ENCODE results near the gene GORASP2.

GRCh38 chr2:170928036-170928823 is 823 bp upstream of the GORASP2 start:
- TF ChIP-seq EZH2 (IDR thresholded peaks at IDR 0.05) = no peak
- TF ChIP-seq POLR2AphosphoS5 (IDR thresholded peaks at IDR 0.05; ENCODE audit: borderline replicate concordance, low read depth, low read length) = no peak
- no peak for TF ChIP-seq FOXP2 (optimal IDR thresholded peaks at IDR 0.05; ENCODE audit: control extremely low read depth, extremely low read length, insufficient read depth)
